HG03280 (cell line): Measurements from ENCODE around the gene GRAMD2B.
"Not testable (repeated sequence)": the region's sequence is repeated elsewhere in the genome, so short reads cannot be mapped to it uniquely, and the experiment has no call there.

Source experiments
- ATAC-seq: cut with Tn5 transposase; IDR thresholded peaks from one replicate; pipeline ENCODE4 v1.9.1; 2021; ENCODE audit warnings: mild to moderate bottlenecking, moderate library complexity; ENCODE audit not compliant: unreplicated experiment

The GRAMD2B gene, protein sequence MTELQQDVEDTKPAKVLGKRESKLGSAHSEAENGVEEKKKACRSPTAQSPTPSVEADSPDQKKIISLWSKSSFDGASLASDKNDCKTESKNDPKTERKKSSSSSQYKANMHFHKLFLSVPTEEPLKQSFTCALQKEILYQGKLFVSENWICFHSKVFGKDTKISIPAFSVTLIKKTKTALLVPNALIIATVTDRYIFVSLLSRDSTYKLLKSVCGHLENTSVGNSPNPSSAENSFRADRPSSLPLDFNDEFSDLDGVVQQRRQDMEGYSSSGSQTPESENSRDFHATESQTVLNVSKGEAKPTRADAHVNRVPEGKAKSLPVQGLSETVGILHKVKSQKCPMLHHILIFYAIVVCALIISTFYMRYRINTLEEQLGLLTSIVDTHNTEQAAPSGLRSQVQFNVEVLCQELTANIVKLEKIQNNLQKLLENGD

GRCh38 chr5:126422994-126423788 is at the start of gene GRAMD2B:
Gene GRAMD2B (plus strand): TSS chr5:126423409. CDS start chr5:126423607, 198 bp downstream.
- peak; percentile 88 for ATAC-seq

GRCh38 chr5:126374109-126374416 is 49.1 kb upstream of the GRAMD2B start:
- ATAC-seq = no peak

GRCh38 chr5:126376443-126376842 is 46.8 kb upstream of the GRAMD2B start:
- no peak for ATAC-seq

- no peak for ATAC-seq
Observed at GRCh38 chr5:126377424-126377823, 45.8 kb upstream of the GRAMD2B start.

GRCh38 chr5:126380316-126380715 is 42.9 kb upstream of the GRAMD2B start:
- not testable (repeated sequence) for ATAC-seq

DNA sequence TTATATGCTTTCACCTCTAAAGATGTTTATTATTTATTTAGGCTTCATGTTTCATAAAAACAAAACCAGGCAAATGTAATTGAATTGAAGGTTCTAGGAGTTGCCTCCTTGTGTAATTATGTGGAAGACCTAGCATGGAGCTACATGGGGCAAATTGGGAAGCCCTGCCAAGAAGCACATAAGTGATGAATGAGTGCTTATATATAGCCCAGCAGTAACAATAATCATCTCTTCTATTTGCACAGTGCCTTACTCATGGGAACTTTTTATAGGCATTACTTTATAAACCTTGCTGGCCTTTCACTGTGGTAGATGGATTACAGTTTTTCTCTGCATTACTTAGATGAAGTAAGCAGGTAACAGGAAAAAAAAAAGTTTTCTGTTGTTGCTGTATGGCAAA is 40.0 kb upstream of the GRAMD2B start:
- no peak for ATAC-seq

- ATAC-seq = no peak
Observed at GRCh38 chr5:126383776-126384175, 39.4 kb upstream of the GRAMD2B start.

- no peak for ATAC-seq
Observed at GRCh38 chr5:126384985-126385384, 38.2 kb upstream of the GRAMD2B start.

GRCh38 chr5:126385524-126386502 is 37.4 kb upstream of the GRAMD2B start:
- ATAC-seq = no peak

DNA sequence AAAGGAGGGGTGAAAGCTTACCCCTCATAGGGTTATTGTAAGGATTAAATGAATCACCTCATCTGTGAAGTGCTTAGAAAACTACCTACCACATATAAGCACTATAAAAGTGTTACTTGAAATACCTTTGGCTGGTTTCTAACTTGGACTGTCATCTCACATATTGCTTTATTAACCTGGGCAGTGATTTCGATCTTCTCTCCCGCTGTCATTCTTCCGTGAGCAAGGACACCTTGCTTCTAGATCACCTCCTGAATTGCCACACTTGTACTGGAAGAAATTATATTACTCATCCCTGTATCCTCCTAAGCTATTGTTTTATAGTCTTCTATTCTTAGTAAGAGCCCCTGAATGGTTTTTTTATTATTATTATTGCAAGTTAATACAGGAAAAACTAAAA is 34.0 kb upstream of the GRAMD2B start:
- ATAC-seq = no peak

GRCh38 chr5:126390051-126390450 is 33.2 kb upstream of the GRAMD2B start:
- no peak for ATAC-seq

- no peak for ATAC-seq
Observed at GRCh38 chr5:126391386-126391785, 31.8 kb upstream of the GRAMD2B start.

- no peak for ATAC-seq
Observed at GRCh38 chr5:126394211-126394788, 28.9 kb upstream of the GRAMD2B start.

DNA sequence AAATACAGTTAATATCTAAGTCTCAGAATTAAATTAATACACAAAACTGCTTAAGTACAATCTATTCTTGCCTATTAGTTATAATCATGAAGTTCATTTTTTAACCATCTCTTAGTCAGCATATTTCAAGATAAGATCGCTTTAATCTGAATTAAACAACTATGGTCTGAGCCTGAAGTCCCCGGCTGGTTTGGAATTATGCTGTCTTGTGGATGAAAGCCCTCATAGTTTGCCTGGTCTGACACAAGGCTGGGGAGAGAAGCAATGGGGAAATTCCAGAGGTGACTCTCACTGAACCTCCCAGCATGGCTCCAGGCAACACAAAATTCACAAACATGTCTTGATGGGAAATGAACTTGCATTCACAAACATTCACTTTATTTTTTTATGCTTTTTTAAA is 28.0 kb upstream of the GRAMD2B start:
- ATAC-seq = no peak

- no peak for ATAC-seq
Observed at GRCh38 chr5:126395605-126396004, 27.6 kb upstream of the GRAMD2B start.

- not testable (repeated sequence) for ATAC-seq
Observed at GRCh38 chr5:126396721-126397120, 26.5 kb upstream of the GRAMD2B start.

DNA sequence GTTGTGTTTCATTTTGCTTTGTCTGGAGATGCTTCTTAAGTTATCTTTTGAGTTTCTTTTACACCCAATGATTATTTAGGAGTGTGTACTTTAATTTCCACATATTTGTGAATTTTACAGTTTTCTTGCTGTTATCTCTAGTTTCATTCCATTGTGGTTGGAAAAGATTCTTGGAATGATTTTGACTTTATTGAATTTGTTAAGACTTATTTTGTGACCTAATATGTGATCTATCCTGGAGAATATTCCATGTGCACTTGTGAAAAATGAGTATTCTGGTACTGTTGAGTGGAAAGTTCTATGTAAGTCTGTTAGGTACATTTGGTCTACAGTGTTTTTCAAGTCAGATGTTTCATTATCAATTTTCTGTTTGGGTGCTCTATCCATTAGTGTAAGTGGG is 24.4 kb upstream of the GRAMD2B start:
- ATAC-seq = no peak

DNA sequence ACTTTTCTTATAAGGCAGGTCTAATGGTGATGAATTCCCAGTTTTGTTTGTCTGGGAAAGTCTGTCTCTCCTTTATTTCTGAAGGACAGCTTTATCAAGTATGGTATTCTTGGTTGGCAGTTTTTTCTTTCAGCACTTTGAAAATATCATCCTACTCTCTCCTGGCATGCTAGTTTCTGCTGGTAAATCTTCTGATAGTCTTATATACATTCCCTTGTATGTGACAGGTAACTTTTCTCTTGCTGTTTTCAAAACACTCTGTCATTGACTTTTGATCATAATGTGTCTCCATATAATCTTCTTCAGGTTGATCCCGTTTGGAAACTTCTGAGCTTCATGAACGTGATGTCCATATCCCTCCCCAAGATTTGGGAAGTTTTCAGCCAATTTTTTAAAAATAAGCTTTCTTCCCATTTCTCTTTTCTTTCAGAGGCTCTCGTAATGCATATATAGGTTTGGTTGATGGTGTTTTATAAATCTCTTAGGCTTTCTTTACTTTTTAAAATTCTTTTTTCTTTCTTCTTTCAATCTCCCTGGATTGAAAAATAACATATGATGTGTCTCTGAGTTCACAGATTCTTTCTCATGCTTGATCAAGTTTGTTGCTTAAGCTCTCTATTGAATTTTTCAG is 22.5 kb upstream of the GRAMD2B start:
- ATAC-seq = no peak

GRCh38 chr5:126402621-126403555 is 20.3 kb upstream of the GRAMD2B start:
- no peak for ATAC-seq
